ENCODE data around the gene CCNY.

GRCh38 chr10:35463878-35464277, 127.6 kb downstream of the CCNY start:
- TF ChIP-seq CEBPB (IDR thresholded peaks at IDR 0.05): no peak
- TF ChIP-seq RAD21 (IDR thresholded peaks at IDR 0.05; ENCODE audit: low read depth): no peak
- TF ChIP-seq, protein P1, sequence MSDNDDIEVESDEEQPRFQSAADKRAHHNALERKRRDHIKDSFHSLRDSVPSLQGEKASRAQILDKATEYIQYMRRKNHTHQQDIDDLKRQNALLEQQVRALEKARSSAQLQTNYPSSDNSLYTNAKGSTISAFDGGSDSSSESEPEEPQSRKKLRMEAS (IDR thresholded peaks at IDR 0.05): no peak
- TF ChIP-seq TCF12 (IDR thresholded peaks at IDR 0.05; ENCODE audit: low read depth): no peak
- TF ChIP-seq EP300 (IDR thresholded peaks at IDR 0.05; ENCODE audit: borderline replicate concordance): no peak
- TF ChIP-seq REST (IDR thresholded peaks at IDR 0.05; ENCODE audit: low read depth): no peak
- TF ChIP-seq TAF1 (IDR thresholded peaks at IDR 0.05; ENCODE audit: low read depth): no peak
- no peak for TF ChIP-seq NFIC (IDR thresholded peaks at IDR 0.05)
- no peak for TF ChIP-seq USF1 (IDR thresholded peaks at IDR 0.05)
- TF ChIP-seq YY1 (IDR thresholded peaks at IDR 0.05; ENCODE audit: low read depth): no peak

All from Ishikawa (cell line).